Activated CD8-positive, alpha-beta memory T cell treated with anti-CD3 and anti-CD28 coated beads for 24 hours (primary cell): ENCODE data around the gene CCDC183.
A peak's percentile ranks its signal among the peaks of the same experiment; 100 is the strongest.
"Not testable (repeated sequence)": the region's sequence is repeated elsewhere in the genome, so short reads cannot be mapped to it uniquely, and the experiment has no call there.

Experiments
- DNase-seq: peaks from one replicate; pipeline ENCODE4 v3.0.0-alpha.2; 2020

The CCDC183 gene

DNA sequence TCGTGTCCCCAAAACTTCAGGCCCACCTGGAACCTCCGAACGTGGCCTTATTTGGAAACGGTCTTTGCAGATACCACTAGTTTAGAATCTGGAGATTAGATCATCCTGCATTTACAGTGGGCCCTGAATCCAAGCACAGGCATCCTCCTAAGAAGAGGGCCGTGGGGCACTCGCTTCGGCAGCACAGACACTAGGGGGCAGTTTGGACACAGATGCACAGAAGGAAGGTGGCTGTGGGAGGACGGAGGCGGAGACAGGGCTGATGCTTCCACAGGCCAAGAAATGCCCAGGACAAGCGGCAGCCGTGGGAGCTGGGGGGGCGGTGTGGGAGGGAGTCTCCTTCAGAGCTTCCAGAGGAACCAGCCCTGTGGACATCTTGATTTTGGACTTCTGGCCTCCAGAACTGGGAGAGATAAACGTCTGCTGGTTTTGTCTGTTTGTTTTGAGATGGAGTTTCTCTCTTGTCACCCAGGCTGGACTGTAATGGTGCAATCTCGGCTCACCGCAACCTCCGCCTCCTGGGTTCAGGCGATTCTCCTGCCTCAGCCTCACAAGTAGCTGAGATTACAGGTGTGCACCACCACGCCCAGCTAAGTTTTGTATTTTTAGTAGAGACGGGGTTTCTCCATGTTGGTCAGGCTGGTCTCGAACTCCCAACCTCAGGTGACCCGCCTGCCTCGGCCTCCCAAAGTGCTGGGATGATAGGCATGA lies 35.1 kb upstream of the CCDC183 start:
- DNase-seq, result not testable (repeated sequence)

DNA sequence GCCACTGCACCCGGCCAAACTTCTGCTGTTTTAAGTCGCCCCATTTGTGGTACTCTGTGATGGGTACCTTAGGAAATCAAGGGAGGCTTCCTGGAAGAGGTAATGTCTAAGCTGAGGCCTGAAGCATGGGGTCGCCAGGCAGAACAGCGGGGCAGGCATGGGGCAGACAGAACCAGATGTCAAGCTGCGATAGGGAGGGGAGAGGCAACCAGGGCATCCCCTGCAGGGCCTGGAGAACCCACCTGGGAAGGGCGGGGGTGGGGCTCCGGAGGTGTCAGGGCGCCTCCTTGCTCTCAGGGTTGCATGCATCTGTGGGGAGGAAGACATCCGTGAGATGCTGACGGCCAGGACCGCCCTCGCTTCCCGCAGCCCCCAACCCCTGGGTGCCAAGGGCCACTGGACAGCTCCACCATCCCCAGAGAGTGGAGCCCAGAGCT lies 34.6 kb upstream of the CCDC183 start:
- DNase-seq, result no peak

DNA sequence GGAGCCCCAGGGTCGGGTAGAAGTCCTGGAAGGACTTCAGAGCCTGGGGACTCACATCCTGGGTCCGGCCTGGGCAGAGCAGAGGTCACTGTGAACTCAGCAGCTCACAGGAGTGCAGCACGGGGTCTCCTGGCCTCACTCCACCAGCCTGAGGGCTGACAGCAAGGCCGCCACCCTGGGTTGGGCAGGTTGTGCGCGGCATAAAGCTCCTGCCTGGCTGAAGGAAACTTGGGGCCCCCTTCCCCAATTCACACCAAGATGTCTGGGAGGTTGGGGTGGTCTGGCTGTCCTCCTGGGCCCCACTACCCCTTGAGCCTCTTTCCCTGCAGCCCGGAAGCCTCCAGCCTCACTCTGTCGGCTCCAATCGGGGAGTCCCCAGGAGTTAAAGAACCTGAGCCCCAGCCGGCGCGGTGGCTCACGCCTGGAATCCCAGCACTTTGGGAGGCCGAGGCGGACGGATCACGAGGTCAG lies 33.9 kb upstream of the CCDC183 start:
- DNase-seq, result no peak

DNA sequence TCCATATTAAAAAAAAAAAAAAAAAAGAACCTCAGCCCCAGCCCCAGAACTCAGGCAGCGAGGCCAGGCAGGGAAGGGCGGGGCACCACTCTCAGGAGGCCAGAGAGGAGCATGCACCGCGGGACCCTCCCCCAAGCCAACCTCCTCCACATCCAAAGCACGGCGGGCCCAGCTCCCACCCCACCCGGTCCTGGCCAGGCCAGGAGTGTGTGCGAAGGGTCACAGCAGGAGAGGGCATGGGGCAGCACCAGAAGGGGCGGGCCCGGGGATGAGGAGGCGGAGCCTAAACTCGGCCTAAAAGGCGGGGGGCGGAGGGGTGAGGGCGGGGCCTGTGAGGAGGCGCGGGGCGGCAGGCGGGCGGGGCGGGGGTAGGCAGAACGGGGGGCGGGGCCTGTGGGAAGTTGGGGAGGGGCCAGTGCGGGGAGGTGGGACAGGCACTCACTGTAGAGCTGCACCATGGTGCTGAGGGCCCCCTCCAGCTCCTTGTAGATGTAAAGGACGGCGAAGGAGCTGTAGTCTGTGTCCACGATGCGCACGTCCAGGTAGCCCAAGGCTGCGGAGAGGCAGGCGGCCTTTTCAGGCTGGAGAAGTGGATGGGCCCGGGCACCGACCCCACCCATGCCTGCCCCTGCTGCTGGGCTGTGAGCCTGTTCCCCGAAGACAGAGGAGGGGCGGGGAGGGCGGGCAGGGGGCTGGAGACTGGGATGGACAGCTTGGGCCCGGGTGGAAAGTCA lies 33.1 kb upstream of the CCDC183 start:
- DNase-seq, result no peak

DNA sequence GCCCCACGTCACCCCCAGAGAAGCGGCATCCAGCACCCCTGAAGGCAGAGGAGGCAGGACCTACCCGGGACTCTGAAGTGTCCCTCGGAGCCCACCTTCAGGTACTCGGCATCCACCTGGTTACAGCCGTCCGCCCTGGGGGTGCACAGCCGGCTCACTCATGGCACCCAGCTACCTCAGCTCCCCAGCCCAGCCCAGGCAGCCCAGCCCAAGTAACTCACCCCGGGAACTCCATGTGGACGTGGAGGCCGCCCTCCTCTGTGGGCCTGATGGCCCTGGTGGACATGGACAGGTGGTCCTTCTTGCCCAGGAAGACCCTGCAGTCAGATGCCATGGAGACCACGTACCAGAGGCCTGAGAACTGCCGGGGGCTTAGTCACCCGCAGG lies 32.5 kb upstream of the CCDC183 start:
- no peak for DNase-seq

DNA sequence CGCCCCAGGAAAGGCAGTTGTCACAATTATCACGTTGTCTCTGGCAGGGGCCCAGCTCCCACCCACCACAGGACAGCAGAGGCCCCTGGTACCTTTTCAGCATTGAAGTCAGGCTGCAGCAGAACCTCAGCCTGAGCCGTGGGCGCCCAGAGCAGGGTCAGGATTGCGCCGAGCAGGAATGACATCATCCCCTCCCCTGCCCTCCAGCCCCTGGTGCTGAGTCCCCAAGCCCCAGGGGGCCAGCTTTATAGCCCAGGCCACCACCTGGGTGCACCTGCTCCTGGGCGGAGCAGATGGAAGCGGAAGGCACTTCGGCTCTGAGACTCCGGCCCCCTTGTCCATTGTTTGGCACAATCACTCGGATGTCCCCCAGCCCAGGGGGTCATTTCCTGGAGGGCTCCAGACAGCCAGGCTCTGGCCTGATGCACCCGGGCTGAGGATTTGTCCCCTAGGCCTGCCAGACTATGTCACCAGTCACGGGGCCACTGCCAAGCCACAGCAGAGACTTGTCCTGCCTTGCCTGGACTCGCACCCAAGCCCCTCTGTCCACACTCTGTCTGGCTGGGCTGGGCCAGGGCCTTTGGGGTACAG lies 31.7 kb upstream of the CCDC183 start, which contains the start of gene LCN15:
Gene LCN15 (minus strand): TSS at position 218 of the 591 bp plus-strand sequence. CDS start 30 bp downstream, at position 188.
- no peak for DNase-seq

DNA sequence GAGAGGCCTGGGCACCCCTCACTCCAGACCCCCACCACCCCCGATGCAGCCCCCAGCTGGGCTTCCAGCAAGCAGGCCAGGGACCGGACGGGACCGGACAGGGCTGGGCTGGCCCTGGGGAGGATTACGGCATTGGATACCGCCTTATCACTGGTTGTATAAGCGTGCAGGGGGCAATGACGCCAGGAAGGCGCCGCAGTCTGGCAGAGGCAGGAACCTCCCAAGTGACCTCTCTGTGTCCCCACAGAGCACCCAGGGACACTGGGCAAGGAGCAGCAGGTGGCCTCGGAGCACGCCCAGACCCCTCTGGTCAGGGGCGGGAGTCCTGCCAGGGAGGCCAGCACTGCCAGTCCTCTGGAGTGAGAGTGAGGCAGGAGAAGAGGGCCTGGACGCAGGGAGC lies 31.1 kb upstream of the CCDC183 start:
- DNase-seq, result no peak

DNA sequence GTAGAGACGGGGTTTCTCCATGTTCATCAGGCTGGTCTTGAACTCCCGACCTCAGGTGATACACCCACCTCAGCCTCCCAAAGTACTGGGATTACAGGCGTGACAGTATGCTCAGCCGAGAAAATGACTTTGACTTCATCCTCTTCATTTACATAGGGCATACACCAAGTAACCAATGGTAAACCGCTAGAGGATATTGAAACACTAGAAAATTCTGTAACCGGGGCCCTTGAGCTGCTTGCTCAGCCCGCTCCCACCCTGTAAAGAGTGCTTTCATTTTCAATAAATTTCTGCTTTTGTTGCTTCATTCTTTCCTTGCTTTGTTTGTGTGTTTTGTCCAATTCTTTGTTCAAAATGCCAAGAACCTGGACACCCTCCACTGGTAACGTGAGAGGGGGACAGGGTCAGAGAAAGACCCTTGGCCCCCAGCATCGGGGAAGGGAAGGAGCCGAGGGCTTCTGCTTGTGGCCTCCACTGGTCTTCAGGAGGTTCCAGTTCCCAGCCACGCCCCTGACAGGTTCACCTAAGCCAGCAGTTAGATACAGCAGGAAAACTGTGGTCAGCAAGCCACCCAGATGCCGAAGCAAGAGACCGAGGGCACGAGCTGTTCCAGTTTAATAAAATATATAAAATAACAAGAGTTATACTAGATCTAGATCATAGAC lies 30.3 kb upstream of the CCDC183 start:
- DNase-seq, result not testable (repeated sequence)

DNA sequence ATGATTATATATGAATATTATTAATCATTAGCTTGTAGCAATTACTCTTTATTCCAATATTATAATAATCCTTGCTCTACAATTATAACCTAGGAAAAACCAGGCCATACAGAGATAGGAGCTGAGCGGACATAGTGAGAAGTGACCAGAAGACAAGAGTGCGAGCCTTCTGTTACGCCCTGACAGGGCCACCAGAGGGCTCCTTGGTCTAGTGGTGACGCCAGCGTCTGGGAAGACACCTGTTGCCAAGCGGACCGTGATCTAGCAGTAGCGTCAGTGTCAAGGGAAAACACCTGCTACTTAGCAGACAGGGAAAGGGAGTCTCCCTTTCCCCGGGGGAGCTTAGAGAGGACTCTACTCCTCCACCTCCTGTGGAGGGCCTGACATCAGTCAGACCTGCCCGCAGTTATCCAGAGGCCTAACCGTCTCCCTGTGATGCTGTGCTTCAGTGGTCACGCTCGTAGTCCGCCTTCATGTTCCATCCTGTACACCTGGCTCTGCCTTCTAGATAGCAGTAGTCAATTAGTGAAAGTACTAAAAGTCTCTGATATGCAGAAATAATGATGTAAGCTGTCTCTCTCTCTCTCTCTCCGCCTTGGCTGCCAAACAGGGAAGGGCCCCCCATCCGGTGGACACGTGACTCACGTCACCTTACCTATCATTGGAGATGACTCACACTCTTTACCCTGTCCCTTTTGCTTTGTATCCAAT lies 29.6 kb upstream of the CCDC183 start:
- not testable (repeated sequence) for DNase-seq

DNA sequence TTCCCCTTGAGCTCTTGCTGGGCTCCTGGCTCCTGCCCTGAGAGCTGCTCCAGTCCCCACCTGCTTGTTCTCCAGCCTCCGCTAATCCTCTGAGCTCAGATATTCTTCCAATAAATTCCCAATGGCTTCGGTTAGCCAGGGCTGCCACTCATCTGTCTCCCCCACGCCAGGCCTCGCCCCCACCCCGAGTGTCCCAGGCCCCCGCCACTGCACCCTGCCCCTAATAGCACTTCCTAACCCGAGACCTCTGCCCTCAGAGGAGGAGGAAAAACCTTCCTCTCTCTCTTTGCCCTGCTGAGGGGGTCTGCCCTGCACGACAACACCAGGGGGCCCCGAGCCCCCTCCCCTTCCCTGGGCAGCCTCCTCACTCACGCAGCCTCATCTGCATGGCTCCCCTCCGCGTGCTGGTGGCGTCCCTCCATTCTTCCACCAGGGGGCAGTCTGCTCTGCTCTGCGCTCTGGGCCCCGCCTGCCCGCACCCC lies 26.4 kb upstream of the CCDC183 start:
- DNase-seq, result peak; percentile 78

DNA sequence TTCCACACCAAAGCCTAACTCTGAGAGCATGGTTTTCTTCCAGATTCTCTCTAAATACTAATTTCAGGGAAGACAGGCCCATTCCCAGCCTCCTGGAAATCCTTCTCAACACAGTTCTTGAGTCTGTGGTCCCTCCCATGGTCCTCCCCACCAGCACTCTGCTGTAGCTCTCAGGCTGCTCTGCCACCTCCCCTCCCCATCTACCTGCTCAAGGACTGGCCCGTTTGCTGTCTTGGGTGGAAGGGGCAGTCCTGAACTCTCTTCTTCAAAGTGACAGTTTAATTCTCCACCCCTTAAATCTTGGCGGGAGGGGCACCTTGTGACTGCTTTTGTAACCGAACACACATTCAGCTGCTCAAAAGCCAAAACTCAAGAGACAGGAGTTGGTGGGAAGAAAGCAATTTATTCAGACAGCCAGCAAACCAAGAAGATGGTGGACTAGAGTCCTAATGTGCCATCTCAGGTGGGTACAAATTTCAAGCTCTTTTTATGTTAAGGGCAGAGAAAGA lies 24.2 kb upstream of the CCDC183 start:
- DNase-seq, result no peak

DNA sequence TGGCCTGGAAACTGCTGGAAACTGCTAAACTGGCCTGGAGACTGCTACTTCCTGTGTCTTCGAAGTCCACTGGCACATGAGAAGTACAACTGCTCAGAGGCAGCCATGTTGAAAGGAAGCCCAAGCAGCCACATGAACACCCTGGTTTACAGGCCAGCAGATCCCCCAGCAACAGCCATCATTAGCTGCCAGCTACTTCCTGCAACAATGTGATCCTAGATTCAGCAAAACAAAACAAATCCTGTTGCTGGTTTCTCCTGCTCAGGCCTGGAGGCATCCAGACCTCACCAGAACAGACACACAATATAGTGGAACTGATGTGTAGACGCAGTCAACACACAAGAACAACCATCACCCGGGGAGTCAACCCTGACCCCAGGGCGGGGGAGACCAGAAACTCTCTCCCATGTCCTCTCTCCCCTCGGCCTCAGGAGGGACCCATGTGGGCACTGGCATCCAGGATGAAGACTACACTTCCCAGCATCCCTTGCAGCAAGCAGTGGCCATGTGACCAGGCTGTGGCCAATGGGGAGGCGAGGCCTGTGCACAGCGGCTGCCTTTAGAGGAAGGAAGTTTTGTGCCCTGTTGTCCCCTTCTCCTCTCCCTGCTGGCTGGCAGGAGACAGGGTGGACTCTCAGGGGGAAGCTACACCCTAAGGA lies 22.6 kb upstream of the CCDC183 start:
- no peak for DNase-seq

DNA sequence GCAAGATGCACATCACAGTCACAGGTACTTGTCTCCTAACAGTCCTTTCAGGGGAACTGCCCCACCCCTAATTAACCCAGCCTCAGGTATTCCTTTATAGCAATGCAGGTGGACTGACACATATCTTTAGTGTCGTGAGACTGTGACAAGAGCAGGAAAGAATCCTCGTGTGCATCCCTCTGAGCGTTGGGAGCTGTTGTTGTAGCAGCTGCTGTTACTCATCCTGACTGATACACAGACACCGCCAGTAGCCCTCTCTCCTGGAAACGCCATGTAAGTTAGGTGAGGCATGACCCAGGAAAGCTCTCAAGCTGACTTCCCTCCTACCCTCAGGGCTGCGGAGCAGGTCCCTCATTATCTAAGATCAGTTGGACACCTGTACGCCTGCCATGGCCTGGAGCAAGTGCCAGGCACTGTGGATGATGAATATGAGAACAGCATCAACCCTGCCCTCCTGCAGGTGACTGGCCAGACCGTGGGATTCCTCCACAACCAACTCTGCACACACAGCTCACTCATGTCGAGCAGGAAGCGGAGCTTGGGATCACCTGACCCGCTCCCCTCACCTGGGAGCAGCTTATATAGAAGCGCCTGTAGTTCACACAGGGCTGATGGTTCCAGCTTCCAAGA lies 21.6 kb upstream of the CCDC183 start:
- DNase-seq, result no peak

DNA sequence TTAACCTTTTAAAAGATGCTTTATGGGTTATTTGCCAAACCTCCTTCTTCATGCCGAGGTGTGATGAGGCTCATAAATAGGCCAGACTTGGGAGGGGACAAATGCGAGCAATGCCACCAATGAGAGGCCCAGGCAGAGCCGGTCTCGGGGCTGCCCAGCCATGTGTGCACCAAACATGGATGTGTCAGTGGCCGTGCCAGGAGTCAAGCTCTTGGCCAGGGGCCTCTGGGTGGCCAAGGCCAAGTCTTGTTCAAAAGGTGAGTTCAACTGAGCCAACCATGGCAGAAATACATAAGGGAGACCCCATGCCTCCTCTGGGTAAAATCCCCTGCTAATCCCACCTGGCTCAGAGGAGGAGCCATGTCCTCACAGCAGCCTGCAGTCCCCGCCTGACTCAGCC lies 20.9 kb upstream of the CCDC183 start:
- DNase-seq, result no peak

DNA sequence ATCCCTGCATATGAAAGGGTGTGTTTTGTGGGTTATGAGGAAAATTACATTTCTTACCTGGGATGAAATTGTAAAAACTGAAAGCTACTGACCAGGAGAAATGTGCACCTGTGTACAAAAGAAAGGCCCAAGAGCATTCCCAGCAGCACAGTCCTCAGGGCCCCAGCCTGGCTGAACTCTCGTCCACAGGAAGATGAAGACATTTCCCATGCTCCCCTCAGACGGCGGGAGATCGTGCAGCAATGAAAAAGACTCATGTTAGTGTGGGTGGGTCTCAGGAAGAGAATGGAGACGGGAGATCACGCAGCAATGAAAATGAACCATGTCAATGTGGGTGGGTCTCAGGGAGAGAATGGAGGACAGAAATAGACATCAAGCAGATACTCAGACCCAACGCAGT lies 19.2 kb upstream of the CCDC183 start:
- DNase-seq, result no peak

DNA sequence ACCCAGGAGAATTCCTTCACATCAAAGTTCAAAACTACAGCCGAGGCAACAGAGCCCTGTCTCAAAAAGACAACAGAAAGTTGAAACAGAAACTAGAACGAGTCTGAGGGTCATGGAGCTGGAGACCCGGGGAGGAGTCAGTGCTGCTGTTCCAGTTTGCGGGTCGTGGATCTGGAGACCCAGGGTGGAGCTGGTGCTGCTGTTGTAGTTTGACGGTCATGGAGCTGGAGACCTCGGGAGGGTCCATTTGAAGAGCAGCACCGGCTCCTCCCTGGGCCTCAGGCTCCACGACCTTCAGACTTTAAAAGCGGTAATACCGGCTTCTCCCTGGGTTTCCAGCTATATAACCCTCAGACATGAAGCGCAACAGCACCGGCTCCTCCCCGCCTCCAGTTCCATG lies 18.8 kb upstream of the CCDC183 start:
- no peak for DNase-seq

DNA sequence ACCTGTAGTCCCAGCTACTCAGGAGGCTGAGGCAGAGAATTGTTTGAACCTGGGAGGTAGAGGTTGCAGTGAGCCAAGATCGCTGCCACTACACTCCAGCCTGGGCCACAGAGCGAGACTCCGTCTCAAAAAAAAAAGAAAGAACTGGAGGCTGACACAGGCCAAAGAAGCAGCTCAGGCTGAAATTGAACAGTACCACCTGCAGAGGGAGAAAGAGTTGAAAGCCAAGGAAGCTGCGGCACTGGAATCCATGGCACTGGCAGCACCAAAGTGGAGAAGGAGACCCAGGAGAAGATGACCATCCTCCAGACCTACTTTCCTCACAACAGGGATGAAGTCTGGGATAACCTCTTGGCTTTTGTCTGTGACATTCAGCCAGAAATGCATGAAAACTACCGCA lies 16.3 kb upstream of the CCDC183 start:
- DNase-seq, result no peak

DNA sequence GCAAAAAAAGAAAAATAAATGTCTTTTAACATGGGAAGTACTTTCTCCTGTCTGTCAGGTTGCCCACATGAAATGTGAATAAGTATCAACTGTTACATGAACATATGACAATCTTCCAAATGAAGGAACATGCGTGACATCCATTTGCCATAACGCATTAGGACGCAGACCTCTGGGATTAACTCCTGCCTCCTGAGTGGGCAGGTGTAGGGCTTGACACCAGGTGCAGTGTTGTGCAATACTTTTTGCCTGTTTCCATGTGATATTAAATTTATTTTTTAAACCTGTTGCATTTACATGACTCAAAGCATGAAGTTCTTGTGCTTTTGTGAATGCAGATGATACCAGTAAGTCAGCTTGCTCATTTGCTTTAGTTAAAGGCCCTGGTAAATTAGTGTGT lies 13.7 kb upstream of the CCDC183 start:
- no peak for DNase-seq

DNA sequence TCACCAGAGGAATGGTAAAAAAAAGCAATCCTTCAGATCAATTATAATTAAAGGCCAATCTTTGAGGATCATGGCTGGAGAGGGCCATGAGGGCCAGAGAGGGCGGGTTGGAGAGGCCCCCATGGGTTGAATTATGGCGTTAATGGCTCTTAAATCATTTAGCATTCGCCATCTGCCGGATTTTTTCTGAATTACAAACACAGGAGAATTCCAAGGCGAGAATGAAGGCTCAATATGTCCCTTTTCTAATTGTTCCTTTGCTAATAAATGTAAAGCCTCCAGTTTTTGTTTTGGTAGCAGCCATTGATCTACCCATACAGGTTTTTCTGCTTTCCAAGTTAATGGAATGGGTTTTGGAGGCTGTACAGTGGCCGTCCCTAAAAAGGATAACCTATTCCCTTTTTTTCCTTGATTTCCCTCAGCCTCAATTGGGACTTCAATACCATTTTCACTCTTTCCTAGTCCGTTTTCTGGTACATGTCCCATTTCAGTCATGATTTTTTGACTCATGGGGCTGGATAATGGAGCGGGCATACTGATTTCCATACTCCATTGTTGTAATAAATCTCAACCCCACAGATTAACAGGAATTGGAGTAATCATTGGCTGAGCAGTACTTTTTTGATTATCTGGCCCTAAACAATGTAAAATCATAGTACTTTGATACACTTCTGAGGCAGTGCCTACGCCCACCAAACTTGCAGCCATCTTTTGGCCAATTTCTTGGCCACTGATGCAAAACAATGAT lies 11.7 kb upstream of the CCDC183 start:
- DNase-seq, result no peak

DNA sequence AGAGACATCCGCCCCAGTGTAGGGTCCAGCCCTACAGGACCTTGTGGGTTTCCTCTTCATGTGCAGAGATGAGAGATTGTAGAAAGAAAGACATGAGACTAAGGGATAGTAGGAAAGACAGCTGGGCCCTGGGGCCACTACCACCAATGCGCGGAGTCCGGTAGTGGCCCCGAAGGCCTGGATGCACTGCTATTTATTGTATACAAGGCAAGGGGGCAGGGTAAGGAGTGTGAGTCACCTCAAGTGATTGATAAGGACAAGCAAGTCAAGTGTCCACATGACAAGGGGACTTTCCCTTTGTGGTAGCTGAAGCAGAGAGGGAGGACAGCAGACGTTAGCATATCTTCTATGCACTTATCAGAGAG lies 11.2 kb upstream of the CCDC183 start:
- DNase-seq, result no peak
